Colon (tissue), 2 donors: ENCODE data around the gene CELA1.

Experiments used
- FAIRE-seq: peaks from 2 replicates; lab custom pipeline; 2012; peaks lifted over from hg19 to GRCh38; lab: Jason Lieb, UNC
- donor health status: control.
- donor health status: control.

The CELA1 gene

GRCh38 chr12:51346581-51346980 is at the start of gene CELA1:
TSS of gene CELA1 (minus strand) at chr12:51346679. CDS start at chr12:51346638, 41 bp downstream.
- FAIRE-seq: no peak

GRCh38 chr12:51395283-51396230 is 49.1 kb upstream of the CELA1 start:
- FAIRE-seq: no peak

GRCh38 chr12:51393676-51394545 is 47.4 kb upstream of the CELA1 start:
- FAIRE-seq: no peak

GRCh38 chr12:51392556-51393237 is 46.2 kb upstream of the CELA1 start:
- FAIRE-seq: no peak

GRCh38 chr12:51391283-51392123 is 45.0 kb upstream of the CELA1 start, which contains the start of gene GALNT6:
TSS of gene GALNT6 (minus strand) at chr12:51391406. CDS start at chr12:51379781, 11,625 bp downstream.
- FAIRE-seq: no peak

GRCh38 chr12:51390891-51391282 is 44.4 kb upstream of the CELA1 start:
- no peak for FAIRE-seq

GRCh38 chr12:51390457-51390856 is 44.0 kb upstream of the CELA1 start:
- no peak for FAIRE-seq

- FAIRE-seq: no peak
Observed at GRCh38 chr12:51389302-51389999, 43.0 kb upstream of the CELA1 start.

- FAIRE-seq: no peak
Observed at GRCh38 chr12:51388846-51389245, 42.4 kb upstream of the CELA1 start.

GRCh38 chr12:51388069-51388799 is 41.8 kb upstream of the CELA1 start:
- FAIRE-seq: no peak

- FAIRE-seq: no peak
Observed at GRCh38 chr12:51386351-51386750, 39.9 kb upstream of the CELA1 start.

GRCh38 chr12:51383269-51383905 is 36.9 kb upstream of the CELA1 start:
- no peak for FAIRE-seq

- FAIRE-seq: no peak
Observed at GRCh38 chr12:51382173-51382572, 35.7 kb upstream of the CELA1 start.

- FAIRE-seq: no peak
Observed at GRCh38 chr12:51381226-51382079, 35.0 kb upstream of the CELA1 start.

- no peak for FAIRE-seq
Observed at GRCh38 chr12:51379571-51379970, 33.1 kb upstream of the CELA1 start.

GRCh38 chr12:51378749-51379148 is 32.3 kb upstream of the CELA1 start:
- FAIRE-seq: no peak

- no peak for FAIRE-seq
Observed at GRCh38 chr12:51377099-51377984, 30.9 kb upstream of the CELA1 start.
